Left lung (tissue), 10 donors: ENCODE results near the gene CEP170B. TPM values are rescaled to one million over a fixed set of nuclear protein-coding genes. Genes with fewer than 3 reads are reported as not detected.
A peak's percentile ranks its signal among the peaks of the same experiment; 100 is the strongest.

ENCODE experiments used
- ATAC-seq: fragments of 200-7000 bp; cut with Tn5 transposase; one replicate; pipeline ENCODE4 v1.9.1; 2020; ENCODE audit warnings: moderate library complexity
- DNase-seq, 4 donors: peaks; one replicate each; pipeline ENCODE4 v3.0.0-alpha.2; 2013 to 2020
- H3K27ac ChIP-seq, 2 donors: fragments of 200-600 bp; sonication (generic) in 1 of 2; one replicate each; pipeline versions ENCODE4 v1.5.0 to v1.8.0; 2020 to 2021
- H3K27me3 ChIP-seq, 2 donors: fragments of 200-600 bp; sonication (generic) in 1 of 2; one replicate each; pipeline versions ENCODE4 v1.5.0 to v1.8.0; 2020 to 2021
- H3K36me3 ChIP-seq, 2 donors: fragments of 200-600 bp; sonication (generic) in 1 of 2; one replicate each; pipeline versions ENCODE4 v1.5.0 to v1.8.0; 2020 to 2021
- H3K4me1 ChIP-seq, 2 donors: fragments of 200-600 bp; one replicate each; pipeline ENCODE4 v1.8.0; 2021
- H3K4me3 ChIP-seq, 2 donors: fragments of 200-600 bp; sonication (generic) in 1 of 2; one replicate each; pipeline versions ENCODE4 v1.5.0 to v1.8.0; 2020 to 2021; ENCODE audit warnings: mild to moderate bottlenecking in 1 of 2
- H3K9me3 ChIP-seq, 2 donors: fragments of 200-600 bp; sonication (generic) in 1 of 2; one replicate each; pipeline versions ENCODE4 v1.5.0 to v1.8.0; 2020 to 2021
- intact Hi-C, 2 donors: fragments of 100-400 bp; cut with DNase I; formaldehyde crosslinking; loops; one replicate each; pipeline versions ENCODE4 v1.11.2 to v1.14.2; 2022
- polyA plus RNA-seq, 6 donors: library from polyadenylated mRNA; unstranded; fragments of 120-200 nt; gene quantifications; one replicate each; pipeline ENCODE4 v1.2.1, GENCODE V29; 2013; ENCODE audit not compliant: insufficient read length in 6 of 6
- total RNA-seq, 2 donors: library from RNA; stranded (reverse); fragmentation: NEBNext Ultra II Directional; extraction: Animal tissue kit (Norgen Biotek cat#: 25700); gene quantifications; one replicate each; pipeline ENCODE4 v1.2.1, GENCODE V29; 2021
- TF ChIP-seq, protein P1 (sequence below), 2 donors: fragments of 200-600 bp; sonication (generic) in 1 of 2; IDR thresholded peaks; one replicate each; pipeline versions ENCODE4 v1.5.0 to v1.8.0; 2021; ENCODE audit warnings: antibody characterized with exemption in 2 of 2
- donor health status: DM: no; HTN: yes; CAD: no.
- donor health status: DM: no; HTN: no; CAD: no.

The CEP170B gene
- total and polyA plus RNA-seq, 8 donors: 10.0 to 42.3 (median 14.2) TPM

- ATAC-seq (no peak), DNase-seq (peak in 2 of 4 donors; percentile 27 to 79)
- intact Hi-C loops: no loop called here
- H3K27me3 ChIP-seq: peaks cover 4 to 43% of the 10 kb centered on the region in 2 donors
- H3K9me3 ChIP-seq: peaks cover 0 to 8% of the 10 kb centered on the region in 2 donors
- H3K36me3 ChIP-seq: no peaks in the 10 kb centered on the region
- H3K27ac ChIP-seq: no peak overlapping the region
- peaks cover 8 to 21% of the 10 kb centered on the region in 2 donors for H3K4me1 ChIP-seq
- TF ChIP-seq, protein P1, sequence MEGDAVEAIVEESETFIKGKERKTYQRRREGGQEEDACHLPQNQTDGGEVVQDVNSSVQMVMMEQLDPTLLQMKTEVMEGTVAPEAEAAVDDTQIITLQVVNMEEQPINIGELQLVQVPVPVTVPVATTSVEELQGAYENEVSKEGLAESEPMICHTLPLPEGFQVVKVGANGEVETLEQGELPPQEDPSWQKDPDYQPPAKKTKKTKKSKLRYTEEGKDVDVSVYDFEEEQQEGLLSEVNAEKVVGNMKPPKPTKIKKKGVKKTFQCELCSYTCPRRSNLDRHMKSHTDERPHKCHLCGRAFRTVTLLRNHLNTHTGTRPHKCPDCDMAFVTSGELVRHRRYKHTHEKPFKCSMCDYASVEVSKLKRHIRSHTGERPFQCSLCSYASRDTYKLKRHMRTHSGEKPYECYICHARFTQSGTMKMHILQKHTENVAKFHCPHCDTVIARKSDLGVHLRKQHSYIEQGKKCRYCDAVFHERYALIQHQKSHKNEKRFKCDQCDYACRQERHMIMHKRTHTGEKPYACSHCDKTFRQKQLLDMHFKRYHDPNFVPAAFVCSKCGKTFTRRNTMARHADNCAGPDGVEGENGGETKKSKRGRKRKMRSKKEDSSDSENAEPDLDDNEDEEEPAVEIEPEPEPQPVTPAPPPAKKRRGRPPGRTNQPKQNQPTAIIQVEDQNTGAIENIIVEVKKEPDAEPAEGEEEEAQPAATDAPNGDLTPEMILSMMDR (IDR thresholded peaks at IDR 0.05): no peak
- H3K4me3 ChIP-seq: no peak overlapping the region
Observed at GRCh38 chr14:104928391-104929133, 63.5 kb downstream of the CEP170B start.

DNA sequence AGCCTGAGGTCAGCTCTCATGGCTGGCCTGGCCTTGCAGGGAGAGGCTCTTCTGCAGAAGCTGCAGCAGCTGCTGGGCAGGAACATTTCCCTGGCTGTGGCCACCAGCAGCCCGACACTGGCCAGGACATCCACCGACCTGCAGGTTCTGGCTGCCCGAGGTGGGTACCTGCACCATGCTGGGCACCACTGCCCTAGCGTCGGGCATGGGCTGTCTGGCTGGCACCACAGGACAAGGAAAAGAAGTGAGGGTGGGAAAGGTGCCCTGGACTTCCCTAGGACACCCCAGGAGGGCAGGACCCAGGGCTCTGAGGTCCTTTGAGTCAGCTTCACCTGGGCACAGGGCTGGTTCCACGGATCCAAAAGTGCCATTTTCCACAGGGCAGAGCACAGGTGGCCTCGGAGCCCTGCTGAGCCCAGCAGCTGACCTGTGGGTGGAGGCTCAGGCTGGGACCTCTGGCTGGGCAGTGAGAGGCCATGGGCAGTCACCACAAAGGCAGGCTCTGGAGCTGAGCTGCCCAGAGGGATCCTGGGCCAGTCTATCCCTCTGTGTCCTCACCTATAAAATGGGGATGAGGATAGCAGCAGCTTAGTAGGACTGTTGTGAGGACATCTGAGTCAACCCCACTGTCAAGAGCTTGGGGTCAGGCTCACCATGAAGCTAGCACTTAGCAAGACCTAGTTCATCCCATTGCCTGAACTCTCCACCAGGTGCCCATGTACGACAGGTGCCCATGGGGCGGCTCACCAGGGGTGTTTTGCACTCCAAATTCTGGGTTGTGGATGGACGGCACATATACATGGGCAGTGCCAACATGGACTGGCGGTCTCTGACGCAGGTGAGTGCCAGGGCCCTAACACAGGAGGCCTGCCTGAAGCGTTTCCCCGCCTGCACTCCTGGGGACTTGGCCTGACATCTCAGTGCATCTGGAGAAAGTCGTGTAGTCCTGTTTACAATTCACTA lies 64.5 kb downstream of the CEP170B start:
- H3K4me3 ChIP-seq: no peak overlapping the region
- H3K27ac ChIP-seq: no peak overlapping the region
- H3K4me1 ChIP-seq: peaks cover 8 to 21% of the 10 kb centered on the region in 2 donors
- ATAC-seq (no peak), DNase-seq (peak in 2 of 4 donors; percentile 27 to 67)
- H3K36me3 ChIP-seq: no peaks in the 10 kb centered on the region
- peaks cover 4 to 51% of the 10 kb centered on the region in 2 donors for H3K27me3 ChIP-seq
- peaks cover 0 to under 1% of the 10 kb centered on the region in 2 donors for H3K9me3 ChIP-seq
- TF ChIP-seq, protein P1 (IDR thresholded peaks at IDR 0.05): no peak
- intact Hi-C loops: no loop called here

DNA sequence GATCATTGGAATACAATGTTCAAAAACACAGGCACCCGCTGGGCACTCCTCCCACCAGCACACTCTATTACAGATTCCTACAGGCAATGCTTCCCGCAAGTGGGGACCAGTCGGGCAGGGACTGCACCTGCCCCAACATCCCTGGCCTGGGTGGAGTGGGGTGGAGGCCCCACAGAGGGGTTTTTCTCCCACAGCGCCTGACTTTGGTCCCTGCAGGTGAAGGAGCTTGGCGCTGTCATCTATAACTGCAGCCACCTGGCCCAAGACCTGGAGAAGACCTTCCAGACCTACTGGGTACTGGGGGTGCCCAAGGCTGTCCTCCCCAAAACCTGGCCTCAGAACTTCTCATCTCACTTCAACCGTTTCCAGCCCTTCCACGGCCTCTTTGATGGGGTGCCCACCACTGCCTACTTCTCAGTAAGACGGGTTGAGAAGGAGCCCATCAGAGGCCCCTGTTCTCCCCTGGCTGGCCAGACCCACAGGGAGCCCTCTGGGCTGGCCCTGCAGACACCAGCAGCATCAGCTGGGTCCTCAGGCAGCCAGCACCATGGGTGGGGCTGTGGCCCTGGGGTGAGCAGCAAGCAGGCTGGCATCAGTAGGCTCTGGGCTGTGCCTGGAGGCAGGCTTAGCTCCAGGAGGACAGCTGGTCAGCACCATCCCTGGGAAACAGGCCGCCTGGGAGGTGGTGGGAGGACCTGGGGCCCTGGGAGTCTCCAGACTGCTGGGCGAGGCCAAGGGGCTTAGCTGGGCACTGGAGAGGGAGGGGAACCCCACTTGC lies 65.6 kb downstream of the CEP170B start:
- ATAC-seq: no peak

DNA sequence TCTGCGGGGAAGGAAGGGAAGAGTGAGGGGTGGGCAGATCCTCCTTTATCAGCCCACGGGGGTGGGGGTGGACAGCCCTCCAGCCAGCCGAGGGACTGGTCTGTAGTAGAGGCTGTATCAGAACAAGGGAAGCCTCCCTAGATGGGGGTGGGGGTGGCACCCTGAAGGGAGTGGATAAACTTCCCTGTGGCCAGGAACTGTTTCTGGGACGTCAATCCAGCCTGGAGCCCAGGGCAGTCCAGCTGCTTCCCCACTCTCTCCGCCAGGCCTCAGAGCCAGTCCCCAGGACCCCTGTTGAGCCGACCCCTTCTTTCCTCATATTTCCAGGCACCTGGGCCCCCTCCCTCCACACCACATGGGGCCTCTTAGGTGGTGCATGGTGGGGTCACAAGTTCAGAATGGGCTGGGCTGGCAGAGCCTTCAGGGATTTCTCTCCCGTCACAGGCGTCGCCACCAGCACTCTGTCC lies 66.3 kb downstream of the CEP170B start:
- Histone ChIP-seq H3K4me3 (no peak overlapping the region), H3K36me3 (no peaks in the 10 kb centered on the region), H3K27ac (no peak overlapping the region), H3K9me3 (no peaks in the 10 kb centered on the region), H3K4me1 (peaks cover 8 to 16% of the 10 kb centered on the region in 2 donors), H3K27me3 (peaks cover 4 to 62% of the 10 kb centered on the region in 2 donors)
- TF ChIP-seq, protein P1 (IDR thresholded peaks at IDR 0.05): no peak
- DNase-seq (no peak), ATAC-seq (no peak)
- intact Hi-C loops: no loop called here

More for the DNA sequence above, 65.6 kb downstream of the CEP170B start:
- H3K36me3 ChIP-seq: no peaks in the 10 kb centered on the region
- H3K9me3 ChIP-seq: no peaks in the 10 kb centered on the region
- peak in 2 of 4 donors; percentile 31 to 69 for DNase-seq
- no peak overlapping the region for H3K27ac ChIP-seq
- H3K4me3 ChIP-seq: no peak overlapping the region
- intact Hi-C loops: no loop called here
- H3K27me3 ChIP-seq: peaks cover 4 to 61% of the 10 kb centered on the region in 2 donors
- H3K4me1 ChIP-seq: peaks cover 8 to 16% of the 10 kb centered on the region in 2 donors
- TF ChIP-seq, protein P1 (IDR thresholded peaks at IDR 0.05): no peak
